Activated CD4-positive, CD25-positive, alpha-beta regulatory T cell treated with anti-CD3 and anti-CD28 coated beads, Interleukin-2, amount 50 U/mL, for 72 hours (primary cell): ENCODE results near the gene LRRC47.

ENCODE experiments used
- DNase-seq: peaks from one replicate; pipeline ENCODE4 v3.0.0; 2021

The LRRC47 gene

DNA sequence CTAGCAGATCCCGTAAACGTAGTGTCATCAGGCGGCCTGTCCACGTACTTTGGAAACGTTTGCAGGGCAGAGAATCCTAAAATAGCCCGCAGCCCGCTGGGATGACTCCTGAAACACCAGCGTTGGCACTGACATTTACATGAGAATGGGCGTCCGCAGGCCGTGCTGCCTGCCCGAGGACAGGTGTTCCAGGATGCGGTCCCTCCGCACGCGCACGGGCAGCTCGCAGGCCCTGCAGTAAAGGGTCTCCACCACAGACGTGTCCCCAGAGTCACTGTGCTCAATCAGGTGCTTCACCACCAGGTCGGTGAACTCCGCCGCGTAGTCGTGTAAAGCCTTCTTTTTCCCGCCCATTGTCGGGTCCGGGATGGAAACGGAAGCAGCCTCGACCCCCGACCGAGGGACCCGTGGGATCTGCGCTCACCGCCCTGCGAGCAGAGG lies 49.9 kb downstream of the LRRC47 start:
- DNase-seq = no peak

DNA sequence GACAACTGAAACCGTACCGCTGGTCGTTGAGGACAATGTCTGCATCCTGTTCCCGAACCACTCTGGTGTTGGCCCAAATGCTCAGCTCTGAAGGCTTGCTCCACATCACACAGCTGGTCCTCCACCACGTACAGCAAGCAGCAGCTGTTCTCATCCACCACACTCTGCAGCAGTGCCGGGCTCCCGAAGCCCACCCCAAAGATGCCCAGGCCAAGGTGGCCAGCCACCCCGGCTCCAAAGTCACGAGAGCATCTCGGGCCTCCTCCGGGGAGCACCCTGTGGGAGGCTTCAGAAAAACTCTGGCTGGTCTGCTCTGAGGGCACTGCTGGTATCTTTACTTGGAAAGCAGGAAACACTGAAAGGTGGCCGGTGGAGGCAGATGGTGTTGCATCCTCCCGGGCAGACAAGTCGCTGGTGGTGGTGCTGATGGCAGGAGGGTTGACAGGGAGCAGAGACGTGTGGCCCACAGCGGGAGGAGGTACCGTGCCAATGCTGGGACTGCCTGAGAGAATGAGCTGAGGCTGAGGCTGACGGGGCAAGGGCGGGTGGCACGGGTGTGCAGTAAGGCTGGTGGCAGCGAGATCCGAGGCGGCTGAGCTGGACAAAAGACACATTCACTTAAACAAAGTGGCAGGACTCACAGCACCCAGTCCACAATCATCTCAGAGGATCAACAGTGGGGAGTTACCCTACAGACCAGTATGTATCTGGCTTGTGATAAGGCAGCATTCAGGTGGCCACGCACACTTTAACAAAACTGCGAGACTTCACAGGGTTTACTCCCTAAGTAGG lies 50.5 kb downstream of the LRRC47 start:
- DNase-seq = no peak

DNA sequence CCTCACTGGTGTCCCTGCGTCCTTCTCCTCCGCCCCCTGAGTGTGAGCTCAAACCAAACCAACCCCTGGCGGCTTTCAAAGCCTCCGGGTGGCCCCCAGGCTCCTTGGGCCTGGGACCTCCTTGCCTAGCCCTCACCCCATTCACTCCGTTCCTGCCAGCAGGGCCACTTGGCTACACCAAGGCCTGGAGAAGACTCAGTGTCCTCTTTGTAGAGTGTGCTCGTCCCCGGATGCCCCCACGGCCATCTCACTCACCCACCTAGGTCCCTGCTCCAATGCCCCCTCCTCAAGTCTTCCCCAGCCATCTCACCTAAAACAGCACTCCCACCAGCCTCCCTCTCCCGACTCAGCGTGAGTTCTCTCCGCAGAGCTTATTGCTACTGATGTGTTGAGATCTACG lies 51.2 kb downstream of the LRRC47 start:
- DNase-seq = no peak

DNA sequence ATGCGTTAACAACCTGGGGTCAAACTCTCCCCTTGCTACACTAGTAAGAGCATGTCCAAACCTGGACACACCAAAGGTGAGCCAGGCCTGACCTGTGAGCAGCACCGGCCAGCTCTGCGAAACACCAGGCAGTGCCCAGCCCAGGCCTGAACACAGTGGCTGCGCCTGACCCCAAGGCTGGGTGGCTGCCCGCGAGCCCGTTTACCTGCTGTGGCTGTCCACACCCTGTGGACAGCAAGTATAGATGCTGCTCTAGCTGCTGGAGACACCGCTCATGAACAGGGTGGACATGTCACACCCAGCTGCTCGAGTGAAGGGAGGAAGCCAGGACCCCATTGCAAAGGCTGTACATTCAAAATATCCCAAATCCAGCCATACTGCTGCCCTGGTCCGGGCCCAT lies 51.7 kb downstream of the LRRC47 start:
- no peak for DNase-seq

DNA sequence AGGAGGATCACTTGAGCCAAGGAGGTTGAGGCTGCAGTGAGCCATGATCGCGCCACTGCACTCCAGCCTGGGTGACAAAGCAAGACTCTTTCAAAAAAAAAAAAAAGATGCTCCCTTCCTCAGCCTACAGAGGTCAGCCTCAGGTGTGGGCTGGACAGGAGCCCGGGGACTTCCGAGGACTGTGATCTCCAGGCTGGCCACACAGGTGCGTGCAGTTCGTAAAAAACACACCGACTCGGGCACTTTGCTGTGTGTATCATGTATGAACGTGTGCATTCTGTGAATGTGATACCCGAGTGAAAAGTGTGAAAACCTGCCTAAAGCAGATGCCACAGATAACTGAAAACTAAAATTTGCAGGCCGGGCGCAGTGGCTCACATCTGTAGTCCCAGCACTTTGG lies 52.5 kb downstream of the LRRC47 start:
- DNase-seq = no peak

DNA sequence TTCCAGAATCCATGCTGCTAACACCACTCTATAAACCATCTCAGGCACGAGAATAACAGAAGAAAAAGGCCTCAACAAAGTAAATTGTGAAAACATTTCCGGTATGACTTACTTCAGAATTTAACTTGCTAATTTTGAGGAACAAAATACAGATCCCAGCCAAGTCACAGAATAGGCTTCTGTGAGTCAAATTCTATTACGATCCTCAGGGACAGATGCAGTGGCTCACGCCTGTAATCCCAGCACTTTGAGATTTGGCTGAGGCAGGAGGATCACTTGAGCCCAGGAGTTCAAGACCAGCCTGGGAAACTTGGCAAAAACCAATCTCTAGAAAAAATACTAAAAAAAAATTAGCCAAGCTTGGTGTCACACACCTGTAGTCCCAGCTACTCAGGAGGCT lies 52.9 kb downstream of the LRRC47 start:
- DNase-seq = no peak

DNA sequence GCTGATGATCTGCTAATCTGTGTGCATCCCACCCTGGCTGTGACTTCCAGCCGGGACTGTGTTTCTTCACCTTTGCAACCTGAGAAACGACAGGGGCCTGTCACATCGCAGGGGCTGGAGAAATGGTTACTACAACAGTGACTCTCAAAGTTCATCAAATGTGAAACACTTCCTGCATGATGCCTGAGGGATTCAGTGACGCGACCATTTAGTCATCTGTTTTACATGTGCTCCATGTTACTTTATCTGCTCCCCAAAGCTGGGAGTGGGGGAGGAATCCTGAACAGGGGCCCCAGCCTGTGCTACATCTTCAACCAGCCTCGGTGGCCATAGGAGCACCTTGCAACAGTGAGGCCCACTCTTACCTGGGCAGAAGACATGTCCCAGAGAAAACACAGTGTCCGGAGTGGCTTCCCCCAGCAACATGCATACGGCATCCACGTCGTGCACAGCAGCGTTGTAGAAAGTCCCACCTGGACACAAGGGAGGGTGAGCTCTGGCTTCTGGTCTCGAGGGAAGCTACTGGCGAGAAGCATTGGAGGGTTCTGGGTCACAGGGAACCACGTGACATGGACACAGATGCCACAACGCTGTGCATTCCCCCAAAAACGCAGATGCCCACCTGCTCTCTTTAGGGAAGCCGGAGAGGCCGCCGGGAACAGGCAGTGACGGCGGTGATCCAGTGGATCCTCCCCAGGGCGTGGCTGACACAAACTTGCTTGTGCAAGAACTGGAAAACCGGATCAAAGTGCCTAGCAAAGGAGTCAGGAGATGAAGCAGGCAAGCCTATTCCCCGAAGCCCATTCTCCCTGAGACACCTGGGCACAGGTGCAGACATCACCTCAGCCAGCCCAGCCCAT lies 53.6 kb downstream of the LRRC47 start:
- no peak for DNase-seq

DNA sequence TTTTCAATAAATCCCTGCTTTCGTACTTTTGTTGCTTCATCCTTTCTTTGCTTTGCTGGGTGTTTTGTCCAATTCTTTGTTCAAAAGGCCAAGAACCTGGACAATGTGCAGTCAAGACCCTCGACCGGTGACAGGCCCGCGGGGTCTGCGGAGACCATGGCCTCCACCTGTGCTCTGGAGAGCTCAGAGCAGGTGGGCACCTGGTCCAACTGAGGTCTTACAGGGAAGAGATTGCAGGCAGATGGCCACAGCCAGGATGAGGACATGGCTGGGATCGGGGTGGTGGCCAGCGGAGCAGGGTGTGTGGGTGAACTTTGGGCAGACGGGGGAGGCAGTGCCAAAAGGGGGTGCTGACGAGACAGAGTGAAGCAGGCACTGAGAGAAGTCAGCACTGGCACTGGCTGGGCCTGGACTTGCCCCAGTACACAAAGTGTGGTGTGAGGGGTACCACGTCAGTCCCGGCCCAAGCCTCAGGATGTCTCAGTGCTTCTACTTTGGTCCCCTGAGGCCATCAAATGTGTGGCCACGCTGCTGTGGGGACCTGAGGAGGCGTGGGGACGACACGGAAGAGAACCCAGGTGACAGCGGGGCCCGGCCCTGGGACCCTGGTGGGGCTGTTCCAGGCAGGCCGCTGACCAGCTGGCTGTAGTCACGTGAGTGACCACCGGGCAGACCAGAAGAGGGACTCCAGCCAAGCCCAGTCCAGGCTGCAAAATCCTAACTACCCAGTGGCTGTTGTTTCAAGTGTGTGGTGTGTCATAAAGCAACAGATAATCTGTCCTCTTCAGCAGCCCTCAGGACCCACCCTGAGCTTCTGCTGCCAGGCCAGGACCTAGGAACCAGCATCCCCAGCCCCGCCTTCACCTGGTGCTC lies 54.5 kb downstream of the LRRC47 start:
- DNase-seq = no peak

- no peak for DNase-seq
Measured at GRCh38 chr1:3740752-3741151, 55.5 kb downstream of the LRRC47 start.

GRCh38 chr1:3740042-3740441 lies 56.3 kb downstream of the LRRC47 start:
- DNase-seq = no peak

- DNase-seq = no peak
Measured at GRCh38 chr1:3738943-3739342, 57.4 kb downstream of the LRRC47 start.

DNA sequence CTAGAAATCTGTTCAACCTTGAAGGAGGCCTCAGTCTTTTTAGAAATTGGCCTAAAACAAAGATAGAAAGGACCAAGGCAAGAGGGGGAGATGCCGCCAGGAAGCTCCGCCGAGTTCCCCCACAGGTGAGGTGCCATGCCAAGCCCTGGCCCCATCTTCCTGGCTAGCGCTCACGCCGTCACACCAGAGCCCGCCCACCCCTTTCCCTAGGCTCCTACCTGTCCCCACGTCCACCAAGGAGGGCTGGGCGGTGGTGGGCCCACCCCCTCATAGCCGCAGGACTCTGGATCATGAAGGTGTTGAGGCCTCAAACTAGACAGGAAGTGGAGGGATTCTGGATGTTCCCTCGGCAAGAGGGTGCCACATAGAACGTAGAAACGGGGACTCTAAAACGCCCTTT lies 59.6 kb downstream of the LRRC47 start:
- DNase-seq = no peak

GRCh38 chr1:3736131-3736561 lies 60.2 kb downstream of the LRRC47 start:
- no peak for DNase-seq

DNA sequence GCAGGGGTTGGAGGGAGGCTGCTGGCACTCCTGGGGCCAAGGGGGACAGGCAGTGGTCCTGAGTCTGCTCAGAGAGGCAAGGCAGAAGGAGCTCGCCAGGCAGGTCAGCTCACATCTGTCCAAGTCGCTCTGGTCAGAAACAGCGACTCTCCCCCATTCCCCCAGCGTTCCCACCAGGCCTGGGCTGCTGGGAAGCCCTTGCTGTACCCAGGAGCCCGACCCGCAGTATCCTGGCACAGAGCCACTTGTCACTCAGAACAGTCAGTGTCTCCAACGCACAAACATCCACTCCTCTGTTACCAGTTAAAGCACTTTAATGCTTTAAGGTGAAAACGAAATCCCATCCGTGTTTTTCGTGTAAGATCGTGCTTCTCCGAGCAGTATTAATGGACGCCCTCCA lies 60.6 kb downstream of the LRRC47 start:
- DNase-seq = no peak

GRCh38 chr1:3735027-3735681 lies 61.1 kb downstream of the LRRC47 start:
- no peak for DNase-seq

- DNase-seq = no peak
Measured at GRCh38 chr1:3734602-3735001, 61.7 kb downstream of the LRRC47 start.

DNA sequence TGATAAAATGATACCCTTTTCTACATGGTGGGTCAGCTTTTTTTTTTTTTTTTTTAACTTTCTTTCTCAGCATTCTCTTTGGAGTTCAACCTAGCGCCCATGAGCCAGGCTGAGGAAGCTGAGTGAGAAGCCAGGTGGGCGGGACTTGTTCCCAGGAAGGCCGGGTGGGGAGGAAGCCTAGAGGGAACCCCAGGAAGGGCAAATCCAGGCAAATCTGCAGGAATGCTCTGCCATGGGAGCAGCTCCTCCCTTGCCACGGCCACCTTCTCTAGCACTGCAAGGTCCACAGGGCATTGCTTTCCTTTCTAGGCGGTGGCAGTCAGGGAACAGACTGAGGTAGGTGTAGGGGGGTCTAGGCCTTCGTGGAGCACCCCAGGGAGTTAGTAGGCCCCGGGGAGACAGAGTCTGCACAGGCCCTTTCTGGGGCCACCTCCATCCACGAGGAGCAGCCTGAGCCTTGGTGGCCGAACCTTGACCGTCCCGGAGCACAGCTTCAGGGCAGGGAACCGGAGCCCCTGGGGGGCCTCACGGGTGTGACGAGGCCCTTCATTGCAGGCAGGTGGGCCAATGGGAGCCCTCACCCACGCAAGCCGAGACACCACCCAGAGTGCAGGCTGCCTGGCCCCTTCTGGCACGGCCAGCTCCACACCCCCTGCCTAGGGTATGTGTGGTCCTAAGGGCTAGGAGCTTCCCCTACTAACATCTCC lies 62.3 kb downstream of the LRRC47 start:
- no peak for DNase-seq

GRCh38 chr1:3733094-3733882 lies 63.0 kb downstream of the LRRC47 start:
- DNase-seq = no peak

DNA sequence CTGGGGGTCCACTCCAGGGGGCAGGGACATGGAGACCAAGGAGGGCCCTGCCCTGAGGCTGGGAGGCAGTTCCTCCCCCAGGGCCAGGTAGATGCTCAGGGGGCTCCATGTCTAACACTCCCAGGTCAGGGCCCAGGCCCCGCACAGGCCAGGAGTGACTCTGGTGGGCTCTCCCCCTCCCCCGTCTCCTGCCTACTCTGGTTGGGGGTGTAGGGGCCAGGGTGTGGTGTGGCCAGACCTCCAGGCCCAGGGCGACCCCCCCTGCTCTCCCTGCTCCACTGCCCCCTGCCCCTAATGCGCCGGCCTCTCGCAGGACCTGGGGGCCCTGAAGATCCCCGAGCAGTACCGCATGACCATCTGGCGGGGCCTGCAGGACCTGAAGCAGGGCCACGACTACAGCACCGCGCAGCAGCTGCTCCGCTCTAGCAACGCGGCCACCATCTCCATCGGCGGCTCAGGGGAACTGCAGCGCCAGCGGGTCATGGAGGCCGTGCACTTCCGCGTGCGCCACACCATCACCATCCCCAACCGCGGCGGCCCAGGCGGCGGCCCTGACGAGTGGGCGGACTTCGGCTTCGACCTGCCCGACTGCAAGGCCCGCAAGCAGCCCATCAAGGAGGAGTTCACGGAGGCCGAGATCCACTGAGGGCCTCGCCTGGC lies 63.7 kb downstream of the LRRC47 start:
- no peak for DNase-seq
